Skin epidermis (tissue), 12 donors: ENCODE measurements around the gene SYNGR3.
"Not testable (repeated sequence)": the region's sequence is repeated elsewhere in the genome, so short reads cannot be mapped to it uniquely, and the experiment has no call there.

Source experiments
- H3K27ac ChIP-seq, 21 experiments: fragments of 200-600 bp; sonication (generic) in 11 of 21; one replicate each; pipeline ENCODE4 v1.5.0; 2020; ENCODE audit warnings: mild to moderate bottlenecking in 3 of 21, inconsistent platforms in 2 of 21, moderate library complexity in 2 of 21
- H3K4me3 ChIP-seq, 7 experiments: fragments of 200-600 bp; sonication (generic) in 2 of 7; one replicate each; pipeline ENCODE4 v1.5.0; 2020; ENCODE audit warnings: inconsistent platforms in 2 of 7, mild to moderate bottlenecking in 2 of 7, moderate library complexity in 1 of 7

SYNGR3 gene, protein sequence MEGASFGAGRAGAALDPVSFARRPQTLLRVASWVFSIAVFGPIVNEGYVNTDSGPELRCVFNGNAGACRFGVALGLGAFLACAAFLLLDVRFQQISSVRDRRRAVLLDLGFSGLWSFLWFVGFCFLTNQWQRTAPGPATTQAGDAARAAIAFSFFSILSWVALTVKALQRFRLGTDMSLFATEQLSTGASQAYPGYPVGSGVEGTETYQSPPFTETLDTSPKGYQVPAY

DNA sequence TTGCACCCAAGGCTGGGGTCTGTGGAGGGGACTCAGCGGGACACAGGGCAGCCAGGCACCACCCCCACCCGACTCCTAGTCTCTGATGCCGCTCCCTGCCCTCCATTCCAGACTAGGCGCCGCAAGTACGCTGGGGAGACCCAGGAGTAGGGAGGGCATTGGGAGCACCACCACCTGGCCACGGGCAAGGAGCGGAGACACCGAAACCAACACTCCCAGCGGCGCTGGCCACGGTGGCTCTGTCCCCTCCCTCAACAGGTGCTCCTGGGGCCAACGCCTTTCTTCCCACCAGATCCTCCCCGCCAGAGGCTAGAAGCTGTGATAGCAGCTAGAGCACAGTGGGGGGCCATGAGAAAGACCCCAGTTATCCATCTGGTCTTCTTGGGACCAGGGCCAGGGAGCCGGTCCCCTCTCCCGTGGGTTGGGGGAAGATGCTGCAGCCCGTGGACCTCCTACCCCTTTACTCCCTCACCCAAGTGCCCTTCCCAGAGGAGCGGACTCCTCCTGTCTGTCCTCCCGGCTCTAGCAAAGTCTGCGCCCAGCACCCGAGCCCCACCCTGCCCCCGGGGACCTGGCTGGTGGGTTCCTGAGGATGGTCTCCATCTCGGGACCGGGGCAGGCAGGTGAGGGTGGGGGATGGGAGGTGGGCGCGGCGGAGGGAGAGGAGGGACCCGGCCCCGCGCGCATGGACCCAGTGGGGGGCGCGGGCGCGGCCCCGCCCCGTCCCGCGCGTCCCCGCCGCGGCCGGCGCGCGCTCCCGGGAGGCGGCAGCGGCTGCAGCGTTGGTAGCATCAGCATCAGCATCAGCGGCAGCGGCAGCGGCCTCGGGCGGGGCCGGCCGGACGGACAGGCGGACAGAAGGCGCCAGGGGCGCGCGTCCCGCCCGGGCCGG is at the start of gene SYNGR3:
TSS of gene SYNGR3 (plus strand) at position 762 of the 892 bp plus-strand sequence. CDS start 133 bp downstream, outside the sequence.
- H3K27ac ChIP-seq: peak within 1 kb of the TSS in 4 of 21 experiments; percentile 3 to 67 (median 38)

DNA sequence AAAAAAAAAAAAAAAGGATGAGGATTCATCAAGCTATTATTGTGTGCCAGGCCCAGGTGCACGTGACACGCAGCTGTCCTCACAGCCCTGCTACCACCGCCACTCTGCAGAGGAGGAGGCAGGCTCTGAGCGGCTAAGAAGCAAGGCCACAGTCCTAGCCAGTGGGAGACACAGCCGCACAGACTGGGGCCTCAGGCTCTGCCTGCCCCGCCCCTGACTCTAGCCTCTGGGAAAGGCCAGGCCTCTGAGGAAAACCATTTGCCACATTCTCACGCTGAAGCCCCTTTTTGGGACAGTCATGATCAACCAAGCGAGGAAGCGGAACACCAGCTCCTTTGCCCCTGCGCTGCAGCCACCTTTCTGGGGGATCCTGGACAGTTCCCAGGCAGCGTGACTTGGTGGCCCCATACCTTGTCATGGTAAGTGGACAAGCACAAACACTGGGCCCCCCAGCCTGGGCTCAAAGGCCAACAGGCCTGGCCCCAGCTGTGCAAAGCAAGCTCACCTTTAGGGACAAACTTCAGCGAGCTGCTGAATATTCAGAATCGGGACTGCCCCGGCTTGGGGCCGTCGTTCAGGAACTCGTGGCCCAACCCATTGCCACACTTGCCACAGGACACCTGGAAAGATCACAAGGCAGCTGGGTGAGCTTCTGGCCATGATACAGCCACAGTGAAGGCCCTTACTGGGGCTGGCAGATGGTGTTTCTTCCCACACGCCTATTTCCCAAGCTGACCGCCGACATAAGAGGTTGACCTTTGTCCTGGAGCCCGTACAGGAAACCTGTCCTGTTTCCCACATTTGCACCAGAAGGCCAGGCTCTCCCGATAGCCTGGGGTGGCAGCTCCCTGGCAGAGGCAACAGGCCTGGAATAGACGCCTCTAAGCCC is 49.3 kb upstream of the SYNGR3 start:
- Histone ChIP-seq H3K27ac (peak overlapping the region in 5 of 21 experiments; percentile 21 to 86 (median 76)), H3K4me3 (peak overlapping the region in 1 of 7 experiments; percentile 92)

More for the DNA sequence above, at the start of gene SYNGR3:
- H3K4me3 ChIP-seq: peak within 1 kb of the TSS; percentile 14 to 30 (median 17)

DNA sequence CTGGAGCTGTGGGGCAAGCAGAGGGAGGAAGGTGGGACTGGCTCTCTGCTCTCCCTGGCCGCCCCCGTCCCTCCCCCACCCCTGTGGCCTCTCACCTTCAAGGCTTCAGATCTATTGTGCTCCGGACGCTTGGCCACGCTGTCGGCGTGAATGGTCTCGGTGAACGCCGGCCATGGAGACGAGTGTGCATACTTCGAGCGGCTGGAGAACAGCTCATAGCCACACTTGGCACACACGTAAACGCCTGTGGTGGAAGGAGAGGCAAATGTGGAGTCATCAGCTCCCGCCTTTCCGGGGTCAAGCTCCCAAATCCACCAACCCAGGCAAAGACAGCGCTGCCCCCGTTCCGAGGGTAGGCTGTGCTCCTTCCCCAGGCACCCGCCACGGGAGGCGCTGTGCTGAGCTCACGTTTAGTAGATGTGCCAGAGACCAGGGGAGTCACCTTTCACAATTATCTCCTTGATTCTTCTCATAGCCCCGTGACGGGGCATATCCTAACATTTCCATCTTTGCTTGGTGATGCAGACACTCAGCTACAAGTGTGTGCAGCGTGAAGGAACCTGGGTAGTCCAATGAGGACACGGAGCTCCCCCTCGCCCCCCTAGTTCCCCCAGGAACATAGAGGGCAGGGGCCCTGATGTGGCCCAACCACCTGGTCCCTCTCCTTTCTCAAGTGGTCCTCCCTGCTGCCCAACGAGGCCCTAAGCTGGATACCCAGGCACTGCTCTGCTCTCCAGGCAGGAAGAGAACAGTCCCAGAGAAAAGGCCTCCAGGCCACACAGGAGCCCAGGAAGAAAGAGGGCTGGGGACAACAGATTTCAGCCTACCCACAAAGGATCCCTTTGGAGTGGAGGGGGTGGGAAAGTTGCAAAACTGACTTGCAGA is 48.4 kb upstream of the SYNGR3 start:
- Histone ChIP-seq H3K27ac (peak overlapping the region in 13 of 21 experiments; percentile 22 to 92 (median 78)), H3K4me3 (peak overlapping the region in 5 of 7 experiments; percentile 55 to 92 (median 65))

DNA sequence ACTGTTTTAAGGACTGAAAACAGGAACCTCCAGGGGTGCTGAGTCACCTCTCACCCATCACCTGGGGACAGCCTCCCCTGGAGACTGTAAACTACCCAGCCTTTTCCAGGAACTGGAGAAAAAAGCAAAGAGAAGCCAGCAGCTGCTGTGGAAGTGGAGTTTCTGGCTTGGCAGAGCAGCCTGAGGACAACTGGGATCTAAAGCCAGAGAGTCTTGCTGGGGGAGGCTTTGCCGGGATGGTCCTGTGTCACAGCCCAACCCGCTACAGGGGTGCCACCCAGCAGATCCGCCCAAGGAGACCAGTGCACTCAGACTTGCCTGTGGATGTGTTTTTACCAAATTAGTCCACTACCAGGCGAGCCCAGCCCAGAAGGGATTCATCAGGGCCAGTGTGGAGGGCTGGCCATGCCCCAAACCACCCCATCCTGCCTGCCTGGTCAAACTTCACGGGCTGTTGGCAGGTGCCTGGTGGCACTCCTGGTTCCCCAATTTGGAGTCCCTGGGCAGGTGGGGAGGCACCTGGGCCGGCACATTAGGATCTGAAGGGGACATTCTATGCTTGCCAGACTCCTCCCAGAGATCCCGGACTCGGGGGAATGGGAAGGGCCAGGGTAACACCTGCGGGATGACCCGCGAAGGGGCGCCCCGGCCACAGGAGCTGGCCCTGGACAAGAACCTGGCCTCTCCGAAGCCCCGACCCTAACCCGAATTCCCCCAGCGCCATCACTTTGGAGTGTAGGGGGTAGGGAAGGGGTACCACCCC is 47.5 kb upstream of the SYNGR3 start:
- Histone ChIP-seq H3K4me3 (peak overlapping the region; percentile 55 to 92 (median 65)), H3K27ac (peak overlapping the region; percentile 22 to 92 (median 79))

DNA sequence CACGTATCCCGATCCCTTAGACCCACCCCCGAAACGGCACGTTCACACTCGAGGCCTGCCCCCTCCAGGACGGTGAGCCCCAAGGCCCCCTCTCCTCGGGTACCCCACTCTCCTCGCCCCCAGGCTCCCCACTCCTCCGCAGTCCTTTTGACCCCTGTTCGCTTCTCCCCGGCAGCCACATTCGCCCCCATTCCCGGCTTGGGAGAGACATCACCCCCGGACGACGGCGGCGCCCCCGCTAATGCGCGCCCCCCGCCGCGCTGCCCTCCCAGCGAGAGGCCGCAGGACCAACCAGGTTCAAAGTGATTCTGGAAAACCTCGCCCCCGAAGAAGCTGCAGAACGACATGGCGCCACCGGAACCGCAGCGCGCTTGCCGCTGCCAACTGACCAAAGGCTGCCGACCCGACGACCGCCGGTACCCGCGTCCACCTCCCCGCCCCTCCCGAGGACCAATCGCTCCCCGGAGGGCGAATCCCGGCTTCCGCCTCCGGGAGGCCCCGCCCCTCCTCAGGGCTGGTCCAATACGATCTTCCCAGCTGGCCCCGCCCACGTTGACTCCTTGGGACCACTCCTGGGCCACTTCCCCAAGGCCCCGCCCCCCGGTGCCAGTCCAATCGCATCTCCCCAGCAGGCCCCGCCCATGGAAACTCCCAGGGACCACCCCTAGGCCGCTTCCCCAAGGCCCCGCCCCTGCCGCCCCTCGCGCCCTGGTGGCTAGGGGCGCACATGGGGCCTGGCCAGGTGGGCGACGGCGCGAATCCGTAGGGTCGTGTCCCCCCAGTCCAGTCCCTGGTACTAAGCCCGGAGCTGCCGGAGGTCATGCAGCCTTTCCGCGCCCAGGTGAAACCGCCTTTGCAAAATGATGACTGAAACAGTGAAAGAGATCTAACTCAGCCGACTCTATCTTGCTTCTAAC is 46.7 kb upstream of the SYNGR3 start, which contains the start of gene MSRB1:
TSS of gene MSRB1 (minus strand) at position 390 of the 917 bp plus-strand sequence. CDS start at position 347, 43 bp downstream.
- Histone ChIP-seq H3K27ac (peak within 1 kb of the TSS; percentile 17 to 92 (median 79)), H3K4me3 (peak within 1 kb of the TSS; percentile 55 to 92 (median 65))

DNA sequence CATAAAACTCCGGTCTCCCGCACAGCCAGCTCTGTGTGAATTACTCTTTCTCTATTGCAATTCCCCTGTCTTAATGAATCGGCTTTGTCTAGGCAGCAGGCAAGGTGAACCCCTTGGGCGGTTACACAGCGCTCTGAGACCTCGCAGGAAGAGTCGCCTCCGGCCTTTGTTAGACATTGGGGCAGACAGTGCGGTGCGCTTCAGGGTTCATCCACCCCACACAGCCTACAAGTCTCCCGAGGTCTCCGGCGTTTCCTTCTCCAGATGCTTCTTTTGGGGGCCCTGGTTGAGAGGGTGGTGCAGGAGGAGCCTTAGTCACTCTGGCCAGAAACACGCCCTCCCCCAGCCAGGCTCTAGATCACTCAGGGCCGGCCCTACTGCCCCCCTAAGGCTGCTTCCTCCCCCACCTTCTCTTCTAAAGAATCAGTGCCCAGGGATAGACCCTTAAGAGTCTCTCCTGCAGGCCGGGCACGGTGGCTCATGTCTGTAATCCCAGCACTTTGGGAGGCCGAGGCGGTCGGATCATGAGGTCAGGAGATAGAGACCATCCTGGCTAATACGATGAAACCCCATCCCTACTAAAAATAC is 45.1 kb upstream of the SYNGR3 start:
- Histone ChIP-seq H3K27ac (no peak overlapping the region), H3K4me3 (no peak overlapping the region)

- Histone ChIP-seq H3K4me3 (no peak overlapping the region), H3K27ac (no peak overlapping the region)
Measured at GRCh38 chr16:1945559-1946391, 44.0 kb upstream of the SYNGR3 start.

DNA sequence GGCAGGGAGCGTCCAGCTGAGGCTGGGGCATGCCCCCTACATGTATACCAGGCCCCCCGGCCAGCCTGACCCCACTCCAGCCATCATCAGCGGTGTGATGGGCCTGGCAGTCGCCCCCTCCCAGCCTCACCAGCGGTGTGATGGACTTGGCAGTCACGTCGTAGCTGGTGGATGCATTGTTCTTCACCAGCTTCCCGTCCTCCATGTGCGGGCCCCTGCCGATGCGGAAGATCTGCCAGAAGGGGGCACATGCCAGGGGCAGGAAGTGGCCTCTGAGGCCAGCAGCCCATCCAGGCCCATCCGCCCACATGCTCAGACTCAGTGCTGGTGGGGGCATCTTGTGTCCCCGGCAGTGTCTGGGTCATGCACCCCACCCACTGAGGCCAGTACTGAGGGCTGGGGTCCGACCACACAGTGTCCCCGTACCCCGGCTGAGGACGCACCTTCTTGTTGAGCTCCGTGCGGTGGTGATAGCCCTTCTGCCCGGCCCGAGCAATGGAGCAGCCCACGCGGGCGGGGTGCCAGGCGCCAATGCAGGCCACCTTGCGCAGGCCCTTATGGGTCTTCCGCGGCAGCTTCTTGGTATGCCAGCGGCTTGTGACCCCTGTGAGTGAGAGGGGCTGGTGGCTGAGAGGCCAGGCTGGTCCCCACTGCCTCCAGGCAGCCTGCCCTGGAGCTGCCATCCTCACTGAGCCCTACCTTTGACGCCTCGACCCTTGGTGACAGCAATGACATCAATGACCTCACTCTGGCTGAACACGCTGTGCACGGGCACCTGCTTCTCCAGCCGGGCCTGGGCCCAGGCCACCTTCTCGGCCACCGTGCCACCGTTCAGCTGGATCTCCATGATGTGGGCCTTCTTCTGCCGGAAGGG is 43.0 kb upstream of the SYNGR3 start:
- Histone ChIP-seq H3K27ac (no peak overlapping the region), H3K4me3 (no peak overlapping the region)

- no peak overlapping the region for H3K4me3 ChIP-seq
- no peak overlapping the region for H3K27ac ChIP-seq
Measured at GRCh38 chr16:1947369-1947670, 42.5 kb upstream of the SYNGR3 start.

DNA sequence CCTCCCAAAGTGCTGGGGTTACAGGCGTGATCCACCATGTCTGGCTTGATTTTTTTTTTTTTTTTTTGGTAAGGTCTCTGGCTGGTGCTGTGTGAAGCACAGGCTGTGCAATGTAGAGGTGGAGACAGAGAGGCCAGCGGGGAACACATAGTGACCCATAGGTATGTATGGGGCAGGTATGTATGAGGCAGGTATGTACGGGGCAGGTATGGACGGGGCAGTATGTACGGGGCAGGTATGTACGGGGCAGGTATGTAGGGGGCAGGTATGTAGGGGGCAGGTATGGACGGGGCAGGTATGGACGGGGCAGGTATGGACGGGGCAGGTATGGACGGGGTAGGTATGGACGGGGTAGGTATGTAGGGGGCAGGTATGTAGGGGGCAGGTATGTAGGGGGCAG is 40.3 kb upstream of the SYNGR3 start:
- no peak overlapping the region for H3K4me3 ChIP-seq
- no peak overlapping the region for H3K27ac ChIP-seq

DNA sequence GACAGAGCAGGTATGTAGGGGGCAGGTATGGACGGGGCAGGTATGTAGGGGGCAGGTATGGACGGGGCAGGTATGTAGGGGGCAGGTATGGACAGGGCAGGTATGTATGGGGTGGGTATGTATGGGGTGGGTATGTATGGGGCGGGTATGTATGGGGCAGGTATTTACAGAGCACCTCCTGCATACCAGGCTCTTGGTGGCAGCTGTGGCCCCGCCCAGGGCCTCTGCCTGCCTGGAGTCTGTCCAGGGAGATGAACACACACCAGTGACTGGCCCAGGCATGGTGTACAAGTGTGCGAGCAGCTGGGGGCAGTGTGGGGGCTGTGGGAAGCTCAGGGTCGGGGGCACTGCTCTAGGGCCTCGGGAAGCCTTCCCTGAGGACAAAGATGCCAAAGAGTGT is 39.7 kb upstream of the SYNGR3 start:
- peak overlapping the region in 4 of 21 experiments; percentile 17 to 40 (median 30) for H3K27ac ChIP-seq
- H3K4me3 ChIP-seq: no peak overlapping the region

GRCh38 chr16:1950559-1950958 is 39.2 kb upstream of the SYNGR3 start:
- Histone ChIP-seq H3K4me3 (no peak overlapping the region), H3K27ac (peak overlapping the region in 5 of 21 experiments; percentile 17 to 40 (median 22))

GRCh38 chr16:1953734-1954133 is 36.0 kb upstream of the SYNGR3 start:
- Histone ChIP-seq H3K4me3 (no peak overlapping the region), H3K27ac (no peak overlapping the region)

DNA sequence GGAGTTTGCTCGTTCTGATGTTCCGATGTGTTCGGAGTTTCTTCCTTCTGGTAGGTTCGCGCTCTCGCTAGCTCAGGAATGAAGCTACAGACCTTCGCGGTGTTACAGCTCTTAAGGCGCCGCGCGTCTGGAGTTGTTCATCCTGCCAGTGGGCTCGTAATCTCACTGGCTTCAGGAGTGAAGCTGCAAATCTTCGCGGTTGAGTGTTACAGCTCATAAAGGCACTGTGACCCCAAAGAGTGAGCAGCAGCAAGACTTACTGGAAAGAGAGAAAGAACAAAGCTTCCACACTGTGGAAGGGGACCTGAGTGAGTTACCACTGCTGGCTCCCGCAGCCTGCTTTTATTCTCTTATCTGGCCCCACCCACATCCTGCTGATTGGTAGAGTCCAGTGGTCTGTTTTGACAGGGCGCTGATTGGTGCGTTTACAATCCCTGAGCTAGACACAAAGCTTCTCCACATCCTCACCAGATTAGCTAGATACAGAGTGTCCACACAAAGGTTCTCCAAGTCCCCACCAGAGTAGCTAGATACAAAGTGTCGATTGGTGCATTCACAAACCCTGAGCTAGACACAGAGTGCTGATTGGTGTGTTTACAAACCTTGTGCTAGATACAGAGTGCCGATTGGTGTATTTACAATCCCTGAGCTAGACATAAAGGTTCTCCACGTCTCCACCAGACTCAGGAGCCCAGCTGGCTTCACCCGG is 32.2 kb upstream of the SYNGR3 start:
- H3K27ac ChIP-seq, H3K4me3 ChIP-seq: not testable (repeated sequence)
